ENCODE data around the gene SUFU.

DNA sequence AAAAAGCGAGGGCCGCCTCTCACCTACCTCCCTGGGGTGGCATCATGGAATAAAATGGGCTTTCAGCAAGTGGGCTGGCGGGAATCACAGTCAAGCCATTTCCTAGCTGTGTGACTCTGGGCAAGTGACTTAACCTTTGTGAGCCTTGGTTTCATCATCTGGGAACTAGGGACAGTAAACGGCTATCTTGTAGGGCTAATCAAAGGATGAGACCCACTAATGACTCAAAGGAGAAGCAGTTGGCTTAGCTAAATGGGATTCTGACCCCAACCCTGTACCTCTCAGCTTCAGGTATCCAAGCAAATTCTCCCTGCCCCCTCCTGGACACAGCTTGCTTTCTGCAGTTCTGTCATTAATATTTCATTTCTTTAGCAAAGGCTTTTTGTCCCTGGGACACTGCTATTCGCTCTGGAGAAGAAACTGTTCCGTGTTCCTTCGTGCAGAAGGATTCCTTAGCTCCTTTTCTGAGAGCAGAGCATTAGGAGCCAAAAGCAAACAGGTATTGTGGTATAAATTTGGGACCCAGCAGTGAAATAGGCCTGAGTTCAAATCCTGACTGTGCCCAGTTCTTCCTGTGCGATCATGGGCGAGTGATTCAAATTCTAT is 166.4 kb downstream of the SUFU start:
- TF ChIP-seq EZH2 (IDR thresholded peaks at IDR 0.05; ENCODE audit: borderline replicate concordance, insufficient read depth, low read depth, low read length, poor library complexity, severe bottlenecking) (no peak), CTCF (IDR thresholded peaks at IDR 0.05) (no peak)

Measured in B cell (primary cell).